Endothelial cell of umbilical vein (primary cell): Measurements from ENCODE around the gene C17orf75. TPM values are rescaled to one million over a fixed set of nuclear protein-coding genes. Genes with fewer than 3 reads are reported as not detected.

ENCODE experiments used
- BruUV-seq: library from RNA; stranded (reverse); fragments of 400-500 nt; replicated peaks from 2 replicates; lab custom pipeline; 2021; lab: Mats Ljungman, UMichigan
- CTCF ChIA-PET: fragments of 300-600, 350-600 bp; sonication (Branson Sonifier 250); formaldehyde crosslinking; loops from one replicate; lab custom pipeline; 2021; ENCODE audit warnings: antibody characterized with exemption, inconsistent platforms; lab: Charles Lee
- POLR2A ChIA-PET: fragments of 300-600, 350-600 bp; sonication (Branson Sonifier 250); formaldehyde crosslinking; loops from one replicate; lab custom pipeline; 2021; ENCODE audit warnings: antibody characterized with exemption, inconsistent platforms; lab: Charles Lee
- DNase-seq: peaks from one replicate; pipeline ENCODE4 v3.0.0-alpha.2; 2011; ENCODE audit warnings: low read depth, low spot score
- FAIRE-seq: peaks from 2 replicates; lab custom pipeline; 2011; peaks lifted over from hg19 to GRCh38; lab: Jason Lieb, UNC
- H2AFZ ChIP-seq: 2 replicates; pipeline ENCODE4 v1.6.0; 2012; ENCODE audit warnings: low read depth, low read length, control low read depth, inconsistent platforms
- H3K27ac ChIP-seq: 2 replicates; pipeline ENCODE4 v1.5.1; 2011; ENCODE audit warnings: low read depth, mild to moderate bottlenecking, control low read depth, low read length, moderate library complexity; ENCODE audit not compliant: insufficient read depth
- H3K27me3 ChIP-seq, 2 experiments: 2 replicates each; pipeline versions ENCODE4 v1.6.0 to v1.6.1; 2011; ENCODE audit warnings: low read length in 2 of 2, mixed read lengths in 1 of 2; ENCODE audit not compliant: control insufficient read depth in 2 of 2, insufficient read depth in 2 of 2
- H3K36me3 ChIP-seq, 2 experiments: 2 replicates in 1 of 2; 3 replicates in 1 of 2; pipeline ENCODE4 v1.5.1; 2011; ENCODE audit warnings: low read length in 2 of 2, mild to moderate bottlenecking in 1 of 2, moderate library complexity in 1 of 2; ENCODE audit not compliant: control insufficient read depth in 2 of 2, insufficient read depth in 2 of 2; ENCODE audit errors: extremely low read depth in 1 of 2
- H3K4me1 ChIP-seq: 3 replicates; pipeline ENCODE4 v1.5.1; 2011; ENCODE audit warnings: mild to moderate bottlenecking, low read length; ENCODE audit not compliant: control insufficient read depth, insufficient read depth; ENCODE audit errors: extremely low read depth
- H3K4me2 ChIP-seq: 2 replicates; pipeline ENCODE4 v1.6.1; 2011; ENCODE audit warnings: low read length, control low read depth, mixed read lengths; ENCODE audit not compliant: insufficient read depth
- H3K4me3 ChIP-seq, 3 experiments: fragments of 200-600 bp in 1 of 3; sonication (generic), shearing (Covaris generic) in 1 of 3; replicated peaks in 1 of 3; 2 replicates each; pipeline ENCODE4 v1.5.1; 2011 to 2016; ENCODE audit warnings: control low read depth in 3 of 3, low read length in 3 of 3, mild to moderate bottlenecking in 2 of 3, inconsistent platforms in 1 of 3, low read depth in 1 of 3, moderate library complexity in 1 of 3; ENCODE audit not compliant: insufficient read depth in 1 of 3
- H3K79me2 ChIP-seq: 2 replicates; pipeline ENCODE4 v1.6.0; 2012; ENCODE audit warnings: low read length, inconsistent platforms; ENCODE audit not compliant: control insufficient read depth, insufficient read depth
- H3K9ac ChIP-seq: replicated peaks from 2 replicates; pipeline ENCODE3; 2011; ENCODE audit warnings: low read length, control low read depth; ENCODE audit not compliant: insufficient read depth; ENCODE audit errors: extremely low read depth
- H3K9me1 ChIP-seq: replicated peaks from 3 replicates; pipeline ENCODE4 v1.6.0; 2011; ENCODE audit warnings: mild to moderate bottlenecking, low read length; ENCODE audit not compliant: control insufficient read depth, insufficient read depth; ENCODE audit errors: extremely low read depth
- H3K9me3 ChIP-seq: replicated peaks from 2 replicates; pipeline ENCODE4 v1.5.1; 2012; ENCODE audit warnings: low read length, inconsistent platforms; ENCODE audit not compliant: control insufficient read depth, insufficient read depth
- H4K20me1 ChIP-seq: replicated peaks from 2 replicates; pipeline ENCODE3; 2011; ENCODE audit warnings: mild to moderate bottlenecking, low read length; ENCODE audit not compliant: control insufficient read depth, insufficient read depth; ENCODE audit errors: extremely low read depth
- CTCF ChIP-seq, 2 donors: IDR thresholded peaks; 1 replicate in 1 of 2; 2 replicates in 1 of 2; pipeline ENCODE4 v1.5.1; 2011; ENCODE audit warnings: low read length in 2 of 2, mild to moderate bottlenecking in 2 of 2, moderate library complexity in 2 of 2, control low read depth in 1 of 2, inconsistent platforms in 1 of 2, low read depth in 1 of 2; ENCODE audit not compliant: insufficient read depth in 1 of 2; ENCODE audit errors: extremely low read depth in 1 of 2
- EZH2 ChIP-seq: IDR thresholded peaks from 2 replicates; pipeline ENCODE4 v1.6.1; 2012; ENCODE audit warnings: borderline replicate concordance, low read depth, mild to moderate bottlenecking, moderate library complexity, low read length, inconsistent platforms; ENCODE audit not compliant: severe bottlenecking
- FOS ChIP-seq: IDR thresholded peaks from 2 replicates; pipeline ENCODE4 v1.6.1; 2011; ENCODE audit warnings: mild to moderate bottlenecking, low read length, moderate library complexity, borderline replicate concordance; ENCODE audit not compliant: insufficient read depth
- GATA2 ChIP-seq: IDR thresholded peaks from 2 replicates; pipeline ENCODE4 v1.7.0; 2011; ENCODE audit warnings: low read depth, mild to moderate bottlenecking, moderate library complexity, mixed read lengths, low read length; ENCODE audit not compliant: insufficient read length, insufficient read depth
- JUN ChIP-seq: IDR thresholded peaks from 2 replicates; pipeline ENCODE4 v1.6.1; 2011; ENCODE audit warnings: borderline replicate concordance, low read depth; ENCODE audit not compliant: insufficient read length, insufficient read depth
- MYC ChIP-seq: IDR thresholded peaks from one replicate; pipeline ENCODE4 v1.6.1; 2011; ENCODE audit warnings: mild to moderate bottlenecking, low read depth, low read length
- POLR2A ChIP-seq: IDR thresholded peaks from 2 replicates; pipeline ENCODE4 v1.6.1; 2012; ENCODE audit warnings: low read depth, mild to moderate bottlenecking, control low read depth, low read length
- POLR2AphosphoS5 ChIP-seq: IDR thresholded peaks from 2 replicates; pipeline ENCODE4 v1.6.1; 2012; ENCODE audit warnings: low read depth, mild to moderate bottlenecking, control low read depth, low read length, moderate library complexity; ENCODE audit not compliant: insufficient read depth
- dilution Hi-C: fragments of 300-500 bp; cut with MboI; formaldehyde crosslinking; loops from one replicate; pipeline ENCODE4 v1.15.0; 2019; ENCODE audit warnings: low sequenced_read_pairs; ENCODE audit not compliant: extremely low pct_ligation_motif_present
- intact Hi-C: fragments of 100-400 bp; cut with micrococcal nuclease; formaldehyde crosslinking; loops from one replicate; pipeline ENCODE4 v1.10.0; 2022
- polyA plus RNA-seq, 4 experiments: library from polyadenylated mRNA; depleted of rRNA in 3 of 4; stranded (reverse) in 3 of 4; unstranded in 1 of 4; fragments of >200 nt; gene quantifications; 2 replicates each; pipeline versions ENCODE4 v1.2.1 to v1.2.3, GENCODE V29; 2011 to 2012; ENCODE audit warnings: missing spikeins in 1 of 4
- total RNA-seq: library from RNA; stranded (reverse); gene quantifications from 2 replicates; pipeline ENCODE4 v1.2.3, GENCODE V29; 2021
- TF ChIP-seq, protein P1 (sequence below): IDR thresholded peaks from 2 replicates; pipeline ENCODE4 v1.6.1; 2011; ENCODE audit not compliant: insufficient read depth, insufficient read length

C17orf75 gene
- total and polyA plus RNA-seq, 2 donors (not counting 3 experiments of a cell fraction or from before 2014, with no cell fraction given): 8.8 to 21.5 TPM

GRCh38 chr17:32333187-32333586 is 8.8 kb downstream of the C17orf75 start:
- Histone ChIP-seq H3K4me1 (no peaks in the 10 kb centered on the region), H3K79me2 (no peaks in the 10 kb centered on the region), H3K9me3 (no peaks in the 10 kb centered on the region), H3K27me3 (no peaks in the 10 kb centered on the region), H3K36me3 (peaks cover 3 to 12% of the 10 kb centered on the region in 2 experiments), H3K27ac (no peak overlapping the region), H3K9ac (no peak overlapping the region), H2AFZ (no peak overlapping the region), H3K4me2 (no peak overlapping the region), H4K20me1 (no peaks in the 10 kb centered on the region), H3K4me3 (no peak overlapping the region), H3K9me1 (no peaks in the 10 kb centered on the region)
- intact Hi-C loops (no loop called here), dilution Hi-C loops (no loop called here)
- POLR2A ChIA-PET: no interaction called here
- FAIRE-seq (no peak), DNase-seq (no peak)
- BruUV-seq: no TSS peak
- TF ChIP-seq CTCF (IDR thresholded peaks at IDR 0.05; ENCODE audit: extremely low read depth in 1 of 2, insufficient read depth in 1 of 2, low read depth in 1 of 2, low read length in 2 of 2) (no peak), FOS (no peak)
- CTCF ChIA-PET: interaction anchor here (1.6 kb wide), 1 partner anchor 80 kb away, joined by 3 read pairs; no protein-coding TSS in a partner anchor

- dilution Hi-C loops (no loop called here), intact Hi-C loops (no loop called here)
- H3K4me3 ChIP-seq: no peak overlapping the region
- CTCF ChIA-PET: interaction anchor here (0.7 to 2.0 kb wide), 3 partner anchors 11 to 15 kb away, joined by 3 to 5 read pairs (median 3); partner anchors contain the start of gene C17orf75
- no peaks in the 10 kb centered on the region for H3K9me3 ChIP-seq
- TF ChIP-seq POLR2AphosphoS5 (no peak), CTCF (IDR thresholded peaks at IDR 0.05; ENCODE audit: extremely low read depth in 1 of 2, insufficient read depth in 1 of 2, low read depth in 1 of 2, low read length in 2 of 2) (no peak), GATA2 (no peak), FOS (no peak), EZH2 (no peak), MYC (no peak), JUN (no peak), POLR2A (no peak)
- TF ChIP-seq, protein P1, sequence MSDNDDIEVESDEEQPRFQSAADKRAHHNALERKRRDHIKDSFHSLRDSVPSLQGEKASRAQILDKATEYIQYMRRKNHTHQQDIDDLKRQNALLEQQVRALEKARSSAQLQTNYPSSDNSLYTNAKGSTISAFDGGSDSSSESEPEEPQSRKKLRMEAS: no peak
- no peaks in the 10 kb centered on the region for H3K79me2 ChIP-seq
- POLR2A ChIA-PET: no interaction called here
- no peaks in the 10 kb centered on the region for H4K20me1 ChIP-seq
- DNase-seq: no peak
- BruUV-seq: no TSS peak
- no peak for FAIRE-seq
- no peak overlapping the region for H3K9ac ChIP-seq
- H3K4me1 ChIP-seq: no peaks in the 10 kb centered on the region
- no peaks in the 10 kb centered on the region for H3K9me1 ChIP-seq
- peaks cover 0 to 8% of the 10 kb centered on the region in 2 experiments for H3K36me3 ChIP-seq
- no peak overlapping the region for H3K4me2 ChIP-seq
- no peak overlapping the region for H2AFZ ChIP-seq
- H3K27me3 ChIP-seq: no peaks in the 10 kb centered on the region
- no peak overlapping the region for H3K27ac ChIP-seq
Observed at GRCh38 chr17:32331243-32332040, 10.5 kb downstream of the C17orf75 start.
